SK-N-MC (cell line): ENCODE results near the gene RNF146.

Experiments
- EZH2 ChIP-seq: fragments of 200-600 bp; sonication (generic); IDR thresholded peaks from one replicate; pipeline ENCODE4 v1.6.1; 2017; ENCODE audit warnings: antibody characterized with exemption
- POLR2AphosphoS5 ChIP-seq: IDR thresholded peaks from 2 replicates; pipeline ENCODE4 v1.6.1; 2012; ENCODE audit warnings: mild to moderate bottlenecking, low read depth, low read length, borderline replicate concordance

DNA sequence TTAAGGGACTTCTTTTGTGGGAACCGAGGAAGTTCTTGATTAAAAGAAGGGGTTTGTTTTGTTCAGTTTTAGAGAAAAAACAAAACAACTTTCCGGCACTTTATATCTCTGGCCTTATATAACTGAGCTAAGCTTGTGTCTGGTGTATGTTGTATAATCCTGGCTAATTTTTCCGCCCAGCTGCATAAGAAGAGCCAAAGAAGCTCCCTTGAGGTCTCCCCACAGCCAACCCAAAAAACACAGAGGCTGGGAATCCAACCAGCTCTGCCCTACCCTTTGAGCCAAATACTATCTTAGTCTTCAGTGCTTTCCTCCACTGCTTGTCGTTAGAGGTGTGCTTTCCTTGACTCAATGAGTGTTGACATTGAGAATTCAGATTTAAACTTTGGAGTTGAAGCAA is 45.5 kb upstream of the RNF146 start:
- TF ChIP-seq EZH2 (no peak), POLR2AphosphoS5 (no peak)
